ENCODE measurements around the gene KRTAP9-7. TPM values are rescaled to one million over a fixed set of nuclear protein-coding genes. Genes with fewer than 3 reads are reported as not detected.

Gene KRTAP9-7
- total RNA-seq, 1 experiment from 2014 or later = not detected

DNA sequence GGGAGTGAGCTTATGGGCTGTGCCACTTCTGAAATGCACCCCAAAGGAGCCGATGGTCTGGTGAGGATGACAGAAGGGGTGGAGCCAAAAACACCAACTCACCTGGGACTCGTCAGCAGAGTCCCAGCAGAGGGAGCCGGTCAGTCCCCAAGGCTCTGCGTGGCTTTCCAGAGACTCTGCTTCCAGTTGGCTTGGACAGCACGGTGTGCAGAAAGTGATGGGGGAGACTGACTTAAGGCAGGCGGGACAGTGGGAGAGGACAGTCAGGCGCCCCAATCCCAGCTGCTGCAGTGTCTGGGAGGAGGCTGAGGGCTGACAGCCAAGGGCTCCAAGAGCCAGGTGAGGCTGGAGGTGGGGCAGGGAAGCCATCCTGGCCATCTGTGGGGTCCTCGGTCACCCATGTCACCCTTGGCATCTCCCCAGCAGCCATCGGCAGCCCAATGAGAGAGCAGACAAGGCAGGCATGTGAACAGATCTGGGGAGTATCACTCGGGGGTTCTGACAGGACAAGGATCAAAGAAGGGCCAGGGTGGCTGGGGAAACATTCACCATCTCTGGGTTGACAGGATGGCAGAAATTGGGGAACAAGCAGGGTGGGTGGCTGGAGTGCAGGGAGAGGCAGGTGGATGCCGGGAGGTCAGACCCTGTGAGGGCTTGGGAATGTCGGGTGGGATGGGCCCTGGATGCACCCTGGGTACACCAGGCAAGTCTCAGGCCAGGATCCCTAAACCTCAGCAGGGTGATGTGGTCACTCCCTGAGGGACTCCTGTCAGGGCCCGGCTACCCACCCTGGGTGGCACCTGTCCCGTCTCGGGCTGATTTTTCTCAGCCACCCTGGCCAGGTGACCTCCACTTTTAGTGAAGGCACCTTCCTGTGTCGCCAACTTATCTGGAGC lies 48.9 kb downstream of the KRTAP9-7 start:
- Mint-ChIP-seq H3K27ac (ENCODE audit: unreplicated experiment) (no peak overlapping the region), H3K27me3 (ENCODE audit: unreplicated experiment) (no peaks in the 10 kb centered on the region), H3K4me3 (ENCODE audit: low read depth, unreplicated experiment) (no peak overlapping the region), H3K4me1 (ENCODE audit: low read depth, unreplicated experiment) (peaks cover 26% of the 10 kb centered on the region), H3K9me3 (ENCODE audit: low read depth, unreplicated experiment) (peaks cover 3% of the 10 kb centered on the region), H3K36me3 (ENCODE audit: insufficient read depth, unreplicated experiment) (no peaks in the 10 kb centered on the region)
- CTCF ChIA-PET = interaction anchor here (2.9 to 3.5 kb wide), 2 partner anchors 80 to 224 kb away, joined by 12 to 26 read pairs; no protein-coding TSS in a partner anchor
- DNase-seq = peak; percentile 82
- BruUV-seq (replicated peaks) = no TSS peak
- intact Hi-C loops (cut with micrococcal nuclease; ENCODE audit: unreplicated experiment) = loop anchor here (2.0 to 10.0 kb wide), 2 partner anchors 224 to 340 kb away; no protein-coding TSS in a partner anchor
- peak; percentile 71 for TF ChIP-seq CTCF (IDR thresholded peaks at IDR 0.05; ENCODE audit: unreplicated experiment)

- no peaks in the 10 kb centered on the region for H3K36me3 Mint-ChIP-seq (ENCODE audit: insufficient read depth, unreplicated experiment)
- peaks cover 30% of the 10 kb centered on the region for H3K4me1 Mint-ChIP-seq (ENCODE audit: low read depth, unreplicated experiment)
- no peak overlapping the region for H3K4me3 Mint-ChIP-seq (ENCODE audit: low read depth, unreplicated experiment)
- H3K27me3 Mint-ChIP-seq (ENCODE audit: unreplicated experiment) = no peaks in the 10 kb centered on the region
- intact Hi-C loops (cut with micrococcal nuclease; ENCODE audit: unreplicated experiment) = loop anchor here (2.0 to 10.0 kb wide), 2 partner anchors 224 to 340 kb away; no protein-coding TSS in a partner anchor
- CTCF ChIA-PET = interaction anchor here (1.2 kb wide), 1 partner anchor 223 kb away, joined by 6 read pairs; no protein-coding TSS in a partner anchor
- no peak for DNase-seq
- no peak for TF ChIP-seq CTCF (IDR thresholded peaks at IDR 0.05; ENCODE audit: unreplicated experiment)
- no TSS peak for BruUV-seq (replicated peaks)
- H3K9me3 Mint-ChIP-seq (ENCODE audit: low read depth, unreplicated experiment) = peaks cover 3% of the 10 kb centered on the region
- no peak overlapping the region for H3K27ac Mint-ChIP-seq (ENCODE audit: unreplicated experiment)
Observed at GRCh38 chr17:41325126-41325525, 49.6 kb downstream of the KRTAP9-7 start.

GRCh38 chr17:41325611-41326010 lies 50.1 kb downstream of the KRTAP9-7 start:
- H3K27me3 Mint-ChIP-seq (ENCODE audit: unreplicated experiment) = no peaks in the 10 kb centered on the region
- no peak overlapping the region for H3K4me3 Mint-ChIP-seq (ENCODE audit: low read depth, unreplicated experiment)
- peaks cover 30% of the 10 kb centered on the region for H3K4me1 Mint-ChIP-seq (ENCODE audit: low read depth, unreplicated experiment)
- CTCF ChIA-PET = interaction anchor here (1.2 kb wide), 1 partner anchor 223 kb away, joined by 6 read pairs; no protein-coding TSS in a partner anchor
- no peak for DNase-seq
- peaks cover 1% of the 10 kb centered on the region for H3K9me3 Mint-ChIP-seq (ENCODE audit: low read depth, unreplicated experiment)
- no peaks in the 10 kb centered on the region for H3K36me3 Mint-ChIP-seq (ENCODE audit: insufficient read depth, unreplicated experiment)
- TF ChIP-seq CTCF (IDR thresholded peaks at IDR 0.05; ENCODE audit: unreplicated experiment) = no peak
- BruUV-seq (replicated peaks) = no TSS peak
- no peak overlapping the region for H3K27ac Mint-ChIP-seq (ENCODE audit: unreplicated experiment)
- intact Hi-C loops (cut with micrococcal nuclease; ENCODE audit: unreplicated experiment) = loop anchor here (2.0 to 10.0 kb wide), 2 partner anchors 223 to 339 kb away; no protein-coding TSS in a partner anchor

Other genes with a start within 250 kb of the KRTAP9-7 start
- gene KRTAP1-5, start 248.5 kb upstream of the KRTAP9-7 start, total RNA-seq (2022) = not detected in 2 replicates
- gene KRTAP1-4, start 245.5 kb upstream of the KRTAP9-7 start, total RNA-seq (2022) = not detected in 2 replicates
- not detected in 2 replicates for gene KRTAP1-3, start 240.8 kb upstream of the KRTAP9-7 start, total RNA-seq (2022)
- gene KRTAP1-1, start 234.2 kb upstream of the KRTAP9-7 start, total RNA-seq (2022) = 10.2 and 15.9 TPM in 2 replicates
- not detected in 2 replicates for gene KRTAP2-1, start 228.4 kb upstream of the KRTAP9-7 start, total RNA-seq (2022)
- not detected in 2 replicates for gene KRTAP2-2, start 220.5 kb upstream of the KRTAP9-7 start, total RNA-seq (2022)
- 9.4 and 18.2 TPM in 2 replicates for gene KRTAP2-3, start 215.6 kb upstream of the KRTAP9-7 start, total RNA-seq (2022)
- gene KRTAP2-4, start 209.8 kb upstream of the KRTAP9-7 start, total RNA-seq (2022) = not detected in 2 replicates
- not detected in 2 replicates for gene KRTAP4-7, start 191.5 kb upstream of the KRTAP9-7 start, total RNA-seq (2022)
- gene KRTAP4-8, start 177.6 kb upstream of the KRTAP9-7 start, total RNA-seq (2022) = not detected in 2 replicates
- not detected in 2 replicates for gene KRTAP4-16, start 173.5 kb upstream of the KRTAP9-7 start, total RNA-seq (2022)
- gene KRTAP4-9, start 170.3 kb upstream of the KRTAP9-7 start, total RNA-seq (2022) = not detected in 2 replicates
- not detected in 2 replicates for gene KRTAP4-11, start 157.3 kb upstream of the KRTAP9-7 start, total RNA-seq (2022)
- not detected in 2 replicates for gene KRTAP4-12, start 151.5 kb upstream of the KRTAP9-7 start, total RNA-seq (2022)
- gene KRTAP4-6, start 135.2 kb upstream of the KRTAP9-7 start, total RNA-seq (2022) = not detected in 2 replicates
- gene KRTAP4-5, start 125.9 kb upstream of the KRTAP9-7 start, total RNA-seq (2022) = not detected in 2 replicates
- gene KRTAP4-4, start 115.0 kb upstream of the KRTAP9-7 start, total RNA-seq (2022) = not detected in 2 replicates
- not detected in 2 replicates for gene KRTAP4-3, start 107.5 kb upstream of the KRTAP9-7 start, total RNA-seq (2022)
- gene KRTAP4-2, start 97.5 kb upstream of the KRTAP9-7 start, total RNA-seq (2022) = not detected in 2 replicates
- gene KRTAP4-1, start 90.8 kb upstream of the KRTAP9-7 start, total RNA-seq (2022) = not detected in 2 replicates
- gene KRTAP9-1, start 85.8 kb upstream of the KRTAP9-7 start, total RNA-seq (2022) = not detected in 2 replicates
- gene KRTAP9-2, start 49.0 kb upstream of the KRTAP9-7 start, total RNA-seq (2022) = not detected in 2 replicates
- gene KRTAP9-3, start 43.2 kb upstream of the KRTAP9-7 start, total RNA-seq (2022) = not detected in 2 replicates
- gene KRTAP9-8, start 37.7 kb upstream of the KRTAP9-7 start, total RNA-seq (2022) = not detected in 2 replicates
- gene KRTAP9-4, start 26.0 kb upstream of the KRTAP9-7 start, total RNA-seq (2022) = not detected in 2 replicates
- not detected in 2 replicates for gene KRTAP9-9, start 20.3 kb upstream of the KRTAP9-7 start, total RNA-seq (2022)
- gene KRTAP9-6, start 10.3 kb upstream of the KRTAP9-7 start, total RNA-seq (2022) = not detected in 2 replicates
- gene KRTAP29-1, start 27.2 kb downstream of the KRTAP9-7 start, total RNA-seq (2022) = not detected in 2 replicates
- gene KRTAP16-1, start 33.6 kb downstream of the KRTAP9-7 start, total RNA-seq (2022) = not detected in 2 replicates
- gene KRTAP17-1, start 40.0 kb downstream of the KRTAP9-7 start, total RNA-seq (2022) = not detected in 2 replicates
- not detected in 2 replicates for gene KRT33A, start 75.1 kb downstream of the KRTAP9-7 start, total RNA-seq (2022)
- gene KRT33B, start 94.1 kb downstream of the KRTAP9-7 start, total RNA-seq (2022) = not detected in 2 replicates
- gene KRT34, start 106.6 kb downstream of the KRTAP9-7 start, total RNA-seq (2022) = not detected in 2 replicates
- gene KRT31, start 121.9 kb downstream of the KRTAP9-7 start, total RNA-seq (2022) = not detected in 2 replicates
- gene KRT37, start 148.9 kb downstream of the KRTAP9-7 start, total RNA-seq (2022) = not detected in 2 replicates
- not detected in 2 replicates for gene KRT38, start 165.3 kb downstream of the KRTAP9-7 start, total RNA-seq (2022)
- gene KRT32, start 191.7 kb downstream of the KRTAP9-7 start, total RNA-seq (2022) = not detected in 2 replicates
- not detected in 2 replicates for gene KRT35, start 205.5 kb downstream of the KRTAP9-7 start, total RNA-seq (2022)
- not detected in 2 replicates for gene KRT36, start 214.2 kb downstream of the KRTAP9-7 start, total RNA-seq (2022)
- 45.7 and 323 TPM in 2 replicates for gene KRT13, start 229.9 kb downstream of the KRTAP9-7 start, total RNA-seq (2022)
- gene KRT15, start 243.2 kb downstream of the KRTAP9-7 start, total RNA-seq (2022) = 83.0 and 86.8 TPM in 2 replicates

Data from Calu3 (cell line).